ENCODE data around the gene CKAP4. TPM values are rescaled to one million over a fixed set of nuclear protein-coding genes. Genes with fewer than 3 reads are reported as not detected.
A peak's percentile ranks its signal among the peaks of the same experiment; 100 is the strongest.
"Not testable (repeated sequence)": the region's sequence is repeated elsewhere in the genome, so short reads cannot be mapped to it uniquely, and the experiment has no call there.

The CKAP4 gene
- total and polyA plus RNA-seq, 2 of the 13 experiments (the other 11 are each of a cell fraction or from before 2014, with no cell fraction given), result 39.2 to 70.2 TPM

DNA sequence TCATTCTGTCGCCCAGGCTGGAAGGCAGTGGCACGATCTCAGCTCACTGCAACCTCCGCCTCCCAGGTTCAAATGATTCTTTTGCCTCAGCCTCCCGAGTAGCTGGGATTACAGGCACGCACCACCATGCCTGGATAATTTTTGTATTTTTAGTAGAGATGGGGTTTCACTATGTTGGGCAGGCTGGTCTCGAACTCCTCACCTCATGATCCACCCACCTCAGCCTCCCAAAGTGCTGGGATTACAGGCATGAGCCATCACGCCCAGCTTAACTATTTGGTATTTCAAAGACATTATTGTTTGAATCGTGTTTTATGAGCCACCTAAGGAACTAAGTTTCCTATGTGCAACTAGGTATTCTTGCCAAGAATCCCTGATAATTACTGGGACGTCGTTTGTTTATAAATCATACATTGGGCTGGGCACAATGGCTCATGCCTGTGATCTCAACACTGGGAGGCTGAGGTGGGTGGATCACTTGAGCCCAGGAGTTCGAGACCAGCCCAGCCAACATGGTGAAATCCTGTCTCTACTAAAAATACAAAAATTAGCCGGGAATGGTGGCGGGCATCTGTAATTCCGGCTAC, 38.8 kb upstream of the CKAP4 start:
- H2AFZ ChIP-seq (ENCODE audit: low read length); H4K20me1 ChIP-seq (ENCODE audit: insufficient read depth, low read length); BruUV-seq (replicated peaks); H3K4me3 ChIP-seq (replicated peaks in 1 of 3; ENCODE audit: insufficient read depth in 1 of 3, low read depth in 2 of 3, low read length in 3 of 3); H3K9ac ChIP-seq (ENCODE audit: insufficient read depth, low read depth, low read length); CTCF ChIA-PET (ENCODE audit: low intra/inter-chr PET ratio, low total read pairs); H3K4me2 ChIP-seq (ENCODE audit: low read depth, low read length); DNase-seq (ENCODE audit: low spot score); intact Hi-C loops (cut with micrococcal nuclease; ENCODE audit: unreplicated experiment); H3K27ac ChIP-seq (ENCODE audit: extremely low read length, insufficient read depth, low read length); H3K9me3 ChIP-seq (ENCODE audit: low read length); FAIRE-seq; H3K36me3 ChIP-seq (replicated peaks in 1 of 2; ENCODE audit: control insufficient read depth in 1 of 2, insufficient read depth in 2 of 2, low read length in 2 of 2); H3K79me2 ChIP-seq (ENCODE audit: insufficient read depth, low read length); H3K27me3 ChIP-seq (ENCODE audit: control insufficient read depth in 1 of 2, insufficient read depth in 2 of 2, low read length in 2 of 2); ATAC-seq: not testable (repeated sequence)
- in situ Hi-C loops (cut with HindIII; ENCODE audit: extremely low pct_ligation_motif_present, low pct_unique_long_range_greater_than_20kb), result loop anchor here (10.0 kb wide), 1 partner anchor 192 kb away; no protein-coding TSS in a partner anchor
- peaks cover 95% of the 10 kb centered on the region for H3K4me1 ChIP-seq (ENCODE audit: insufficient read depth, low read length)
- POLR2A ChIA-PET, result interaction anchor here (1.2 to 2.8 kb wide), 2 partner anchors 10 to 15 kb away, joined by 5 to 10 read pairs; no protein-coding TSS in a partner anchor
- 97% methylated on average over 14 of the region's 14 CpGs for WGBS (ENCODE audit: low lambda C conversion rate)

DNA sequence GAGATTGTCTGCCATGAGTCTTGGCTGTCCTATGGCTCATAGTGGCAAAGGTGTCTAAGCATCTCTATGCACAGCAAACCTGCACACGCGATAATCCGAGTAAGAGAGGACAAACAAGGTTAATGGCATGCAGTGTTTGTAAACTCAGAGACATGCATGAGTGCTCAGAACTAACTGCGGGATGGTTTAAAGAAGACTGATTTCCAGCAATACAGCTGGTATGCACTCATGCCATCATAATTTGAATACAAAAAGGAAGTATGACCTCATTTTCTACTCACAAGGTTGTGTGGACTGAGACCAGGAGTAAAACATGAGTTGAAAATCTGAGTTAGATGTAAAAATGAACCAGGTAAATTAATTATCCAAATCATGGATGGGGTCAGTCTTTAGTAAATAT, 38.2 kb upstream of the CKAP4 start:
- Histone ChIP-seq H3K9ac (ENCODE audit: insufficient read depth, low read depth, low read length) (no peak overlapping the region), H3K4me3 (replicated peaks in 1 of 3; ENCODE audit: insufficient read depth in 1 of 3, low read depth in 2 of 3, low read length in 3 of 3) (no peak overlapping the region), H2AFZ (ENCODE audit: low read length) (no peak overlapping the region), H3K4me2 (ENCODE audit: low read depth, low read length) (peak overlapping the region; percentile 16; the same call in 1 of the 2 replicates), H3K9me3 (ENCODE audit: low read length) (no peaks in the 10 kb centered on the region), H4K20me1 (ENCODE audit: insufficient read depth, low read length) (no peaks in the 10 kb centered on the region), H3K27me3 (ENCODE audit: control insufficient read depth in 1 of 2, insufficient read depth in 2 of 2, low read length in 2 of 2) (no peaks in the 10 kb centered on the region), H3K27ac (ENCODE audit: extremely low read length, insufficient read depth, low read length) (peak overlapping the region; percentile 11), H3K79me2 (ENCODE audit: insufficient read depth, low read length) (no peaks in the 10 kb centered on the region), H3K36me3 (replicated peaks in 1 of 2; ENCODE audit: control insufficient read depth in 1 of 2, insufficient read depth in 2 of 2, low read length in 2 of 2) (no peaks in the 10 kb centered on the region), H3K4me1 (ENCODE audit: insufficient read depth, low read length) (peaks cover 95% of the 10 kb centered on the region)
- intact Hi-C loops (cut with micrococcal nuclease; ENCODE audit: unreplicated experiment) (no loop called here), in situ Hi-C loops (cut with HindIII; ENCODE audit: extremely low pct_ligation_motif_present, low pct_unique_long_range_greater_than_20kb) (loop anchor here (10.0 kb wide), 1 partner anchor 191 kb away; no protein-coding TSS in a partner anchor)
- CTCF ChIA-PET (ENCODE audit: low intra/inter-chr PET ratio, low total read pairs), result interaction anchor here (4.5 kb wide), 1 partner anchor 59 kb away, joined by 40 read pairs; no protein-coding TSS in a partner anchor
- DNase-seq (ENCODE audit: low spot score) (no peak), FAIRE-seq (no peak), ATAC-seq (no peak)
- no TSS peak for BruUV-seq (replicated peaks)
- POLR2A ChIA-PET, result interaction anchor here (1.2 to 2.8 kb wide), 3 partner anchors 10 to 72 kb away, joined by 5 to 10 read pairs (median 9); partner anchors contain the start of gene POLR3B
- WGBS (ENCODE audit: low lambda C conversion rate), result 68% methylated on average over 4 of the region's 4 CpGs
- TF ChIP-seq ZC3H4 (CRISPR knock-in tag; IDR thresholded peaks at IDR 0.05; ENCODE audit: borderline replicate concordance) (no peak), ATF7 (IDR thresholded peaks at IDR 0.05) (peak; percentile 38; the same call in 1 of the 2 replicates), ATF7 (CRISPR knock-in tag; IDR thresholded peaks at IDR 0.05) (no peak), GATAD2A (CRISPR knock-in tag; IDR thresholded peaks at IDR 0.05) (no peak), HDAC1 (CRISPR knock-in tag; IDR thresholded peaks at IDR 0.05) (no peak), ZBTB21 (CRISPR knock-in tag; IDR thresholded peaks at IDR 0.05) (peak; percentile 63; the same call in 1 of the 2 replicates)
- TF ChIP-seq, protein P1, sequence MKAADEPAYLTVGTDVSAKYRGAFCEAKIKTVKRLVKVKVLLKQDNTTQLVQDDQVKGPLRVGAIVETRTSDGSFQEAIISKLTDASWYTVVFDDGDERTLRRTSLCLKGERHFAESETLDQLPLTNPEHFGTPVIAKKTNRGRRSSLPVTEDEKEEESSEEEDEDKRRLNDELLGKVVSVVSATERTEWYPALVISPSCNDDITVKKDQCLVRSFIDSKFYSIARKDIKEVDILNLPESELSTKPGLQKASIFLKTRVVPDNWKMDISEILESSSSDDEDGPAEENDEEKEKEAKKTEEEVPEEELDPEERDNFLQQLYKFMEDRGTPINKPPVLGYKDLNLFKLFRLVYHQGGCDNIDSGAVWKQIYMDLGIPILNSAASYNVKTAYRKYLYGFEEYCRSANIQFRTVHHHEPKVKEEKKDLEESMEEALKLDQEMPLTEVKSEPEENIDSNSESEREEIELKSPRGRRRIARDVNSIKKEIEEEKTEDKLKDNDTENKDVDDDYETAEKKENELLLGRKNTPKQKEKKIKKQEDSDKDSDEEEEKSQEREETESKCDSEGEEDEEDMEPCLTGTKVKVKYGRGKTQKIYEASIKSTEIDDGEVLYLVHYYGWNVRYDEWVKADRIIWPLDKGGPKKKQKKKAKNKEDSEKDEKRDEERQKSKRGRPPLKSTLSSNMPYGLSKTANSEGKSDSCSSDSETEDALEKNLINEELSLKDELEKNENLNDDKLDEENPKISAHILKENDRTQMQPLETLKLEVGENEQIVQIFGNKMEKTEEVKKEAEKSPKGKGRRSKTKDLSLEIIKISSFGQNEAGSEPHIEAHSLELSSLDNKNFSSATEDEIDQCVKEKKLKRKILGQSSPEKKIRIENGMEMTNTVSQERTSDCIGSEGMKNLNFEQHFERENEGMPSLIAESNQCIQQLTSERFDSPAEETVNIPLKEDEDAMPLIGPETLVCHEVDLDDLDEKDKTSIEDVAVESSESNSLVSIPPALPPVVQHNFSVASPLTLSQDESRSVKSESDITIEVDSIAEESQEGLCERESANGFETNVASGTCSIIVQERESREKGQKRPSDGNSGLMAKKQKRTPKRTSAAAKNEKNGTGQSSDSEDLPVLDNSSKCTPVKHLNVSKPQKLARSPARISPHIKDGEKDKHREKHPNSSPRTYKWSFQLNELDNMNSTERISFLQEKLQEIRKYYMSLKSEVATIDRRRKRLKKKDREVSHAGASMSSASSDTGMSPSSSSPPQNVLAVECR (CRISPR knock-in tag; IDR thresholded peaks at IDR 0.05; ENCODE audit: borderline replicate concordance), result no peak
- TF ChIP-seq, protein P2, sequence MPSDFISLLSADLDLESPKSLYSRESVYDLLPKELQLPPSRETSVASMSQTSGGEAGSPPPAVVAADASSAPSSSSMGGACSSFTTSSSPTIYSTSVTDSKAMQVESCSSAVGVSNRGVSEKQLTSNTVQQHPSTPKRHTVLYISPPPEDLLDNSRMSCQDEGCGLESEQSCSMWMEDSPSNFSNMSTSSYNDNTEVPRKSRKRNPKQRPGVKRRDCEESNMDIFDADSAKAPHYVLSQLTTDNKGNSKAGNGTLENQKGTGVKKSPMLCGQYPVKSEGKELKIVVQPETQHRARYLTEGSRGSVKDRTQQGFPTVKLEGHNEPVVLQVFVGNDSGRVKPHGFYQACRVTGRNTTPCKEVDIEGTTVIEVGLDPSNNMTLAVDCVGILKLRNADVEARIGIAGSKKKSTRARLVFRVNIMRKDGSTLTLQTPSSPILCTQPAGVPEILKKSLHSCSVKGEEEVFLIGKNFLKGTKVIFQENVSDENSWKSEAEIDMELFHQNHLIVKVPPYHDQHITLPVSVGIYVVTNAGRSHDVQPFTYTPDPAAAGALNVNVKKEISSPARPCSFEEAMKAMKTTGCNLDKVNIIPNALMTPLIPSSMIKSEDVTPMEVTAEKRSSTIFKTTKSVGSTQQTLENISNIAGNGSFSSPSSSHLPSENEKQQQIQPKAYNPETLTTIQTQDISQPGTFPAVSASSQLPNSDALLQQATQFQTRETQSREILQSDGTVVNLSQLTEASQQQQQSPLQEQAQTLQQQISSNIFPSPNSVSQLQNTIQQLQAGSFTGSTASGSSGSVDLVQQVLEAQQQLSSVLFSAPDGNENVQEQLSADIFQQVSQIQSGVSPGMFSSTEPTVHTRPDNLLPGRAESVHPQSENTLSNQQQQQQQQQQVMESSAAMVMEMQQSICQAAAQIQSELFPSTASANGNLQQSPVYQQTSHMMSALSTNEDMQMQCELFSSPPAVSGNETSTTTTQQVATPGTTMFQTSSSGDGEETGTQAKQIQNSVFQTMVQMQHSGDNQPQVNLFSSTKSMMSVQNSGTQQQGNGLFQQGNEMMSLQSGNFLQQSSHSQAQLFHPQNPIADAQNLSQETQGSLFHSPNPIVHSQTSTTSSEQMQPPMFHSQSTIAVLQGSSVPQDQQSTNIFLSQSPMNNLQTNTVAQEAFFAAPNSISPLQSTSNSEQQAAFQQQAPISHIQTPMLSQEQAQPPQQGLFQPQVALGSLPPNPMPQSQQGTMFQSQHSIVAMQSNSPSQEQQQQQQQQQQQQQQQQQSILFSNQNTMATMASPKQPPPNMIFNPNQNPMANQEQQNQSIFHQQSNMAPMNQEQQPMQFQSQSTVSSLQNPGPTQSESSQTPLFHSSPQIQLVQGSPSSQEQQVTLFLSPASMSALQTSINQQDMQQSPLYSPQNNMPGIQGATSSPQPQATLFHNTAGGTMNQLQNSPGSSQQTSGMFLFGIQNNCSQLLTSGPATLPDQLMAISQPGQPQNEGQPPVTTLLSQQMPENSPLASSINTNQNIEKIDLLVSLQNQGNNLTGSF (CRISPR knock-in tag; IDR thresholded peaks at IDR 0.05), result no peak

All from HepG2 (cell line).